GM19023 (cell line): ENCODE data around the gene TAF11L9.
"Not testable (repeated sequence)": the region's sequence is repeated elsewhere in the genome, so short reads cannot be mapped to it uniquely, and the experiment has no call there.

Source experiments
- ATAC-seq: cut with Tn5 transposase; IDR thresholded peaks from one replicate; pipeline ENCODE4 v1.9.1; 2021; ENCODE audit warnings: mild to moderate bottlenecking, moderate library complexity; ENCODE audit not compliant: unreplicated experiment

Gene TAF11L9

GRCh38 chr5:17594255-17594654, at the start of gene TAF11L9:
TAF11L9 (minus strand) TSS chr5:17594394.
- not testable (repeated sequence) for ATAC-seq

- no peak for ATAC-seq
These were observed 40.0 kb upstream of the TAF11L9 start, which contains the start of gene TAF11L14 for GRCh38 chr5:17634160-17634559. TAF11L14 (plus strand) TSS chr5:17634460.

- not testable (repeated sequence) for ATAC-seq
These were observed 37.6 kb upstream of the TAF11L9 start, which contains the start of gene TAF11L13 for GRCh38 chr5:17631788-17632187. TAF11L13 (plus strand) TSS chr5:17632088.

- ATAC-seq, result no peak
These were observed 31.5 kb upstream of the TAF11L9 start for GRCh38 chr5:17625686-17626085.

GRCh38 chr5:17620627-17621026, 26.4 kb upstream of the TAF11L9 start:
- ATAC-seq, result no peak

GRCh38 chr5:17619354-17619753, 25.2 kb upstream of the TAF11L9 start:
- no peak for ATAC-seq

GRCh38 chr5:17614872-17615605, 20.8 kb upstream of the TAF11L9 start:
- ATAC-seq, result no peak

- ATAC-seq, result not testable (repeated sequence)
These were observed 15.9 kb upstream of the TAF11L9 start, which contains the start of gene TAF11L12 for GRCh38 chr5:17610092-17610491. TAF11L12 (plus strand) TSS chr5:17610392.

- ATAC-seq, result not testable (repeated sequence)
These were observed 13.3 kb upstream of the TAF11L9 start for GRCh38 chr5:17607461-17607860.

GRCh38 chr5:17604951-17605350, 10.8 kb upstream of the TAF11L9 start:
- no peak for ATAC-seq

GRCh38 chr5:17603880-17604279, 9.7 kb upstream of the TAF11L9 start, which contains the start of gene TAF11L11:
TAF11L11 (plus strand) TSS chr5:17604183.
- ATAC-seq, result not testable (repeated sequence)

- not testable (repeated sequence) for ATAC-seq
These were observed 3.5 kb upstream of the TAF11L9 start, which contains the start of gene TAF11L10 for GRCh38 chr5:17597728-17598127. TAF11L10 (minus strand) TSS chr5:17597828.

- ATAC-seq, result not testable (repeated sequence)
These were observed 3.3 kb downstream of the TAF11L9 start, which contains the start of gene TAF11L8 for GRCh38 chr5:17590860-17591259. TAF11L8 (minus strand) TSS chr5:17590960.

- not testable (repeated sequence) for ATAC-seq
These were observed 8.5 kb downstream of the TAF11L9 start, which contains the start of gene TAF11L7 for GRCh38 chr5:17585658-17586057. TAF11L7 (minus strand) TSS chr5:17585758.
